ENCODE measurements around the gene WTIP.

DNA sequence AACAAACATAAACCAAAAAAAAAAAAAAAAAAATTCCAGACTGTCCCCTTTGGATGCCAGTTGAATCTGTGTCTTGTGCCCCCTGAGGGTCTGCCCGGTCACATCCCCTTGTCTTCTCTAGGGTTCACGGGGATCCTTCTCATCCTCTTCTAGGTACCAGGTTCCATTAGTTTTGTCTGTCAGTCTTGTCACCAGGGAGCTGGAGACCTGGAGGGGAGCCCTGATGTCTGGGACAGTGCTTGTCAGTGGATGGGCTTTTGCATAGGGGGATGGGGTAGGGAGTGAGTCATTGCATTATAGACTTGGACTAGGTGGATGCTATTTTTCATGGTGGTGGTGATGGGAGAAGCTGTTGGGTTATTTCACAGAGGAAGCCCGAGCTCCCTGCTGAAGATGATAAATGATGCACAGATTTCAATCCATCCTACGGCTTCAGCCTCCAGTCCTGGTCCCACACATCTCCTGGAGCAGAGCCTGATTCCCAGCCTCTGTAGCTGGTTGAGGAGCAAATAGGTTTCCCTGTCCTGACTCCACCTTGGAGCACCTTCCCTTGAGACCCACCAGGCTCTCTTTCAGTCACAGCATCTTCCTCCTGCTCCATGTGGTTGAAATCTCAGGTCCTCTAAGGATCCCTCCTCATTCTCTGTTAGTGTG is 26.0 kb downstream of the WTIP start:
- TF ChIP-seq EZH2 (IDR thresholded peaks at IDR 0.05; ENCODE audit: borderline replicate concordance, low read depth, low read length, poor library complexity, severe bottlenecking): no peak
- TF ChIP-seq, protein P1, sequence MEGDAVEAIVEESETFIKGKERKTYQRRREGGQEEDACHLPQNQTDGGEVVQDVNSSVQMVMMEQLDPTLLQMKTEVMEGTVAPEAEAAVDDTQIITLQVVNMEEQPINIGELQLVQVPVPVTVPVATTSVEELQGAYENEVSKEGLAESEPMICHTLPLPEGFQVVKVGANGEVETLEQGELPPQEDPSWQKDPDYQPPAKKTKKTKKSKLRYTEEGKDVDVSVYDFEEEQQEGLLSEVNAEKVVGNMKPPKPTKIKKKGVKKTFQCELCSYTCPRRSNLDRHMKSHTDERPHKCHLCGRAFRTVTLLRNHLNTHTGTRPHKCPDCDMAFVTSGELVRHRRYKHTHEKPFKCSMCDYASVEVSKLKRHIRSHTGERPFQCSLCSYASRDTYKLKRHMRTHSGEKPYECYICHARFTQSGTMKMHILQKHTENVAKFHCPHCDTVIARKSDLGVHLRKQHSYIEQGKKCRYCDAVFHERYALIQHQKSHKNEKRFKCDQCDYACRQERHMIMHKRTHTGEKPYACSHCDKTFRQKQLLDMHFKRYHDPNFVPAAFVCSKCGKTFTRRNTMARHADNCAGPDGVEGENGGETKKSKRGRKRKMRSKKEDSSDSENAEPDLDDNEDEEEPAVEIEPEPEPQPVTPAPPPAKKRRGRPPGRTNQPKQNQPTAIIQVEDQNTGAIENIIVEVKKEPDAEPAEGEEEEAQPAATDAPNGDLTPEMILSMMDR (conservative IDR thresholded peaks at IDR 0.05; ENCODE audit: low read depth, low read length): no peak

All from A673 (cell line).